ENCODE measurements around the gene MYO5C. TPM values are rescaled to one million over a fixed set of nuclear protein-coding genes. Genes with fewer than 3 reads are reported as not detected.

MYO5C gene
- total and polyA plus RNA-seq, 10 of the 15 experiments (the other 5 are each of a cell fraction or from before 2014, with no cell fraction given) = 0.29 to 1.3 (median 0.75) TPM

DNA sequence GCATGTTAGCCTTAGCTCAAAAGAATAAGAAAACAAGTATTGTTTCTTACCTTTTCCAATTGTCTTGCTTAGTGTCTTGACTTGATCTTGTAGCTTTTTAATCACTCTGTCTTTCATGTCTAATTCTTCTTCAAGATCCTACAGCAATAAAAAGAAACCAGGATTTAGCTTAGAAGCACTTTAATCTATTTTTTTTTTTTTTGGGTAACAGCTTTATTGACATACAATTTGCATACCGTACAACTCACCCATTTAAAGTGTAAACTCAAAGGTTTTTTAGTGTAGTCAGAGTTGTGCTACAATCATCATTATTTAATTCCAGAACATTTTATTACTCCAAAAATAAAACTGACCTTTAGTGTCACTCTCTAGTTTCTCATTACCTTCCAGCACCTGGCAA is 81.1 kb downstream of the MYO5C start:
- POLR2A ChIA-PET = no interaction called here
- Histone ChIP-seq H3K4me2 (ENCODE audit: control insufficient read depth, insufficient read depth) (no peak overlapping the region), H3K4me3 (no peak overlapping the region), H3K27me3 (replicated peaks in 1 of 2; ENCODE audit: control insufficient read depth in 2 of 2, insufficient read depth in 2 of 2, low read length in 1 of 2) (no peaks in the 10 kb centered on the region), H3K79me2 (ENCODE audit: control insufficient read depth, insufficient read depth, low read length) (no peaks in the 10 kb centered on the region), H3K36me3 (ENCODE audit: control insufficient read depth in 2 of 2, insufficient read depth in 2 of 2, low read length in 1 of 2) (no peaks in the 10 kb centered on the region), H4K20me1 (ENCODE audit: control insufficient read depth, insufficient read depth) (no peaks in the 10 kb centered on the region), H2AFZ (ENCODE audit: control insufficient read depth, low read depth, low read length) (no peak overlapping the region), H3K27ac (ENCODE audit: control insufficient read depth, insufficient read depth) (no peak overlapping the region), H3K9ac (ENCODE audit: control insufficient read depth, insufficient read depth, low read length) (no peak overlapping the region), H3K4me1 (ENCODE audit: control insufficient read depth, insufficient read depth, low read length) (no peaks in the 10 kb centered on the region), H3K9me3 (replicated peaks; ENCODE audit: control insufficient read depth, insufficient read depth, low read length) (no peaks in the 10 kb centered on the region)
- 100% methylated on average over 1 of the region's 1 CpG for WGBS (ENCODE audit: insufficient coverage, insufficient replicate concordance, low lambda C conversion rate, missing lambda C conversion rate)
- SMC1A ChIA-PET (ENCODE audit: uncharacterized antibody, unreplicated experiment) = interaction anchor here (0.6 to 3.1 kb wide), 9 partner anchors 8 to 117 kb away, joined by 3 to 47 read pairs (median 4); no protein-coding TSS in a partner anchor
- CTCF ChIA-PET = interaction anchor here (0.6 to 6.7 kb wide), 11 partner anchors 10 to 594 kb away, joined by 3 to 207 read pairs (median 4); no protein-coding TSS in a partner anchor
- BruUV-seq (replicated peaks) = no TSS peak
- RAD21 ChIA-PET (ENCODE audit: unreplicated experiment) = interaction anchor here (0.6 to 2.7 kb wide), 13 partner anchors 10 to 521 kb away, joined by 3 to 16 read pairs (median 4); no protein-coding TSS in a partner anchor
- ATAC-seq (no peak), FAIRE-seq (no peak), DNase-seq (ENCODE audit: low read depth, low spot score) (no peak)
- intact Hi-C loops (cut with micrococcal nuclease; ENCODE audit: unreplicated experiment) = no loop called here
- in situ Hi-C loops (cut with MboI) = no loop called here
- TF ChIP-seq, protein P1, sequence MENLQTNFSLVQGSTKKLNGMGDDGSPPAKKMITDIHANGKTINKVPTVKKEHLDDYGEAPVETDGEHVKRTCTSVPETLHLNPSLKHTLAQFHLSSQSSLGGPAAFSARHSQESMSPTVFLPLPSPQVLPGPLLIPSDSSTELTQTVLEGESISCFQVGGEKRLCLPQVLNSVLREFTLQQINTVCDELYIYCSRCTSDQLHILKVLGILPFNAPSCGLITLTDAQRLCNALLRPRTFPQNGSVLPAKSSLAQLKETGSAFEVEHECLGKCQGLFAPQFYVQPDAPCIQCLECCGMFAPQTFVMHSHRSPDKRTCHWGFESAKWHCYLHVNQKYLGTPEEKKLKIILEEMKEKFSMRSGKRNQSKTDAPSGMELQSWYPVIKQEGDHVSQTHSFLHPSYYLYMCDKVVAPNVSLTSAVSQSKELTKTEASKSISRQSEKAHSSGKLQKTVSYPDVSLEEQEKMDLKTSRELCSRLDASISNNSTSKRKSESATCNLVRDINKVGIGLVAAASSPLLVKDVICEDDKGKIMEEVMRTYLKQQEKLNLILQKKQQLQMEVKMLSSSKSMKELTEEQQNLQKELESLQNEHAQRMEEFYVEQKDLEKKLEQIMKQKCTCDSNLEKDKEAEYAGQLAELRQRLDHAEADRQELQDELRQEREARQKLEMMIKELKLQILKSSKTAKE (IDR thresholded peaks at IDR 0.05; ENCODE audit: low read depth, poor library complexity, severe bottlenecking) = no peak
- TF ChIP-seq, protein P2, sequence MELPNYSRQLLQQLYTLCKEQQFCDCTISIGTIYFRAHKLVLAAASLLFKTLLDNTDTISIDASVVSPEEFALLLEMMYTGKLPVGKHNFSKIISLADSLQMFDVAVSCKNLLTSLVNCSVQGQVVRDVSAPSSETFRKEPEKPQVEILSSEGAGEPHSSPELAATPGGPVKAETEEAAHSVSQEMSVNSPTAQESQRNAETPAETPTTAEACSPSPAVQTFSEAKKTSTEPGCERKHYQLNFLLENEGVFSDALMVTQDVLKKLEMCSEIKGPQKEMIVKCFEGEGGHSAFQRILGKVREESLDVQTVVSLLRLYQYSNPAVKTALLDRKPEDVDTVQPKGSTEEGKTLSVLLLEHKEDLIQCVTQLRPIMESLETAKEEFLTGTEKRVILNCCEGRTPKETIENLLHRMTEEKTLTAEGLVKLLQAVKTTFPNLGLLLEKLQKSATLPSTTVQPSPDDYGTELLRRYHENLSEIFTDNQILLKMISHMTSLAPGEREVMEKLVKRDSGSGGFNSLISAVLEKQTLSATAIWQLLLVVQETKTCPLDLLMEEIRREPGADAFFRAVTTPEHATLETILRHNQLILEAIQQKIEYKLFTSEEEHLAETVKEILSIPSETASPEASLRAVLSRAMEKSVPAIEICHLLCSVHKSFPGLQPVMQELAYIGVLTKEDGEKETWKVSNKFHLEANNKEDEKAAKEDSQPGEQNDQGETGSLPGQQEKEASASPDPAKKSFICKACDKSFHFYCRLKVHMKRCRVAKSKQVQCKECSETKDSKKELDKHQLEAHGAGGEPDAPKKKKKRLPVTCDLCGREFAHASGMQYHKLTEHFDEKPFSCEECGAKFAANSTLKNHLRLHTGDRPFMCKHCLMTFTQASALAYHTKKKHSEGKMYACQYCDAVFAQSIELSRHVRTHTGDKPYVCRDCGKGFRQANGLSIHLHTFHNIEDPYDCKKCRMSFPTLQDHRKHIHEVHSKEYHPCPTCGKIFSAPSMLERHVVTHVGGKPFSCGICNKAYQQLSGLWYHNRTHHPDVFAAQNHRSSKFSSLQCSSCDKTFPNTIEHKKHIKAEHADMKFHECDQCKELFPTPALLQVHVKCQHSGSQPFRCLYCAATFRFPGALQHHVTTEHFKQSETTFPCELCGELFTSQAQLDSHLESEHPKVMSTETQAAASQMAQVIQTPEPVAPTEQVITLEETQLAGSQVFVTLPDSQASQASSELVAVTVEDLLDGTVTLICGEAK (IDR thresholded peaks at IDR 0.05; ENCODE audit: borderline replicate concordance) = peak; percentile 71

Data from GM12878 (cell line).